ENCODE results near the gene SELPLG.

DNA sequence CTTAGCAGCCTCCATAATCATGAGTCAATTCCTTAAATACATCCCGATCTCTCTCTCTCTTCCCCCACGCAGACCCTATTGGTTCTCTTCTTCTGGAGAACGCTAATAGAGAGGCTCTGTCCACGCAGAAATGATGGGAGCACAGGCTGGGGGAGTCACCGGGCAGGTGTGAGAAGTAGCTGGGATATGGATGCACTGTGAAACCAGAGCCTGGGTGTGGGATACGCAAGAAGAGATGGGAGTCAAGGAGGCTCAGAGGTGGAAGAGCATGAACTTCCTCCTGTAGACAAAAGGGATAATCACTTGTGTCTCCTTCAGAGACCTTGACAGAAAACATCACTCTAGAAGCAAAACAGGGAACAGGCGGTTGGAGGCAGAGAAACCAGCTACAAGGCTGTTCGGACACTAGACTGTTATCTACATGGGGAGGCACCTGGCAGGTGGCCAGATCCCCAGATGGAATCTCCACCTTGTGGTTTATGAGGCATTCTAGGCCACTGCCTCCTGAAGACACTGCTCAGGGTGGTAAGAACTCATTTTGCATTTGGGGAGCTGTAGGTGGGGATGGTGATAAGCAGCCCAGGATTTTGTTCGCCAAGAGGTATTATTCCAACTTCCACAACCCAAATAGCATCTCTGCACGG, 7.2 kb upstream of the SELPLG start:
- TF ChIP-seq, protein P1, sequence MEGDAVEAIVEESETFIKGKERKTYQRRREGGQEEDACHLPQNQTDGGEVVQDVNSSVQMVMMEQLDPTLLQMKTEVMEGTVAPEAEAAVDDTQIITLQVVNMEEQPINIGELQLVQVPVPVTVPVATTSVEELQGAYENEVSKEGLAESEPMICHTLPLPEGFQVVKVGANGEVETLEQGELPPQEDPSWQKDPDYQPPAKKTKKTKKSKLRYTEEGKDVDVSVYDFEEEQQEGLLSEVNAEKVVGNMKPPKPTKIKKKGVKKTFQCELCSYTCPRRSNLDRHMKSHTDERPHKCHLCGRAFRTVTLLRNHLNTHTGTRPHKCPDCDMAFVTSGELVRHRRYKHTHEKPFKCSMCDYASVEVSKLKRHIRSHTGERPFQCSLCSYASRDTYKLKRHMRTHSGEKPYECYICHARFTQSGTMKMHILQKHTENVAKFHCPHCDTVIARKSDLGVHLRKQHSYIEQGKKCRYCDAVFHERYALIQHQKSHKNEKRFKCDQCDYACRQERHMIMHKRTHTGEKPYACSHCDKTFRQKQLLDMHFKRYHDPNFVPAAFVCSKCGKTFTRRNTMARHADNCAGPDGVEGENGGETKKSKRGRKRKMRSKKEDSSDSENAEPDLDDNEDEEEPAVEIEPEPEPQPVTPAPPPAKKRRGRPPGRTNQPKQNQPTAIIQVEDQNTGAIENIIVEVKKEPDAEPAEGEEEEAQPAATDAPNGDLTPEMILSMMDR (IDR thresholded peaks at IDR 0.05; ENCODE audit: borderline replicate concordance, extremely low read depth, low read length, poor library complexity, severe bottlenecking): no peak
- TF ChIP-seq EZH2 (IDR thresholded peaks at IDR 0.05; ENCODE audit: borderline replicate concordance, low read depth, low read length, severe bottlenecking): no peak
